H1 (cell line): ENCODE data around the gene SH3GL2. TPM values are rescaled to one million over a fixed set of nuclear protein-coding genes. Genes with fewer than 3 reads are reported as not detected.

Experiments
- CTCF ChIA-PET: fragments of 300-600 bp; sonication (Branson Sonifier 250); formaldehyde crosslinking; loops from one replicate; lab custom pipeline; 2021; ENCODE audit not compliant: partially characterized antibody; lab: Charles Lee
- POLR2A ChIA-PET: fragments of 300-600 bp; sonication (Branson Sonifier 250); formaldehyde crosslinking; loops from one replicate; lab custom pipeline; 2021; ENCODE audit warnings: inconsistent platforms; ENCODE audit not compliant: partially characterized antibody; lab: Charles Lee
- DNase-seq, 2 experiments: peaks; one replicate each; pipeline versions ENCODE4 v3.0.0 to v3.0.0-alpha.2; 2010 to 2022; ENCODE audit warnings: low spot score in 2 of 2, low read depth in 1 of 2, mixed read lengths in 1 of 2
- FAIRE-seq: peaks from 2 replicates; lab custom pipeline; 2011; peaks lifted over from hg19 to GRCh38; lab: Jason Lieb, UNC
- H2AFZ ChIP-seq: 2 replicates; pipeline ENCODE4 v1.8.1; 2012; ENCODE audit warnings: low read length, inconsistent platforms
- H2AK5ac ChIP-seq: 2 replicates; pipeline ENCODE4 v1.6.1; 2013; ENCODE audit warnings: low read depth, low read length
- H2BK120ac ChIP-seq: replicated peaks from 2 replicates; pipeline ENCODE3; 2013; ENCODE audit warnings: low read depth, low read length, inconsistent platforms
- H2BK12ac ChIP-seq: 2 replicates; pipeline ENCODE4 v1.6.1; 2013; ENCODE audit warnings: low read depth, low read length
- H2BK15ac ChIP-seq: 2 replicates; pipeline ENCODE4 v1.6.1; 2013; ENCODE audit warnings: low read length
- H2BK20ac ChIP-seq: 2 replicates; pipeline ENCODE4 v1.6.1; 2013; ENCODE audit warnings: low read length
- H2BK5ac ChIP-seq: 2 replicates; pipeline ENCODE4 v1.6.1; 2013; ENCODE audit warnings: low read depth, low read length
- H3K14ac ChIP-seq: 2 replicates; pipeline ENCODE4 v1.6.1; 2013; ENCODE audit warnings: inconsistent platforms; ENCODE audit not compliant: insufficient read length
- H3K18ac ChIP-seq: 2 replicates; pipeline ENCODE4 v1.6.1; 2013; ENCODE audit warnings: low read length; ENCODE audit errors: extremely low read depth
- H3K23ac ChIP-seq: 2 replicates; pipeline ENCODE4 v1.6.1; 2013; ENCODE audit warnings: inconsistent platforms; ENCODE audit not compliant: insufficient read length
- H3K23me2 ChIP-seq: 2 replicates; pipeline ENCODE4 v1.6.1; 2013; ENCODE audit warnings: low read depth, low read length
- H3K27ac ChIP-seq: 2 replicates; pipeline ENCODE4 v1.6.1; 2011; ENCODE audit warnings: low read depth, low read length, inconsistent platforms
- H3K27me3 ChIP-seq, 4 experiments: replicated peaks in 1 of 4; 1 replicate in 1 of 4; 2 replicates in 3 of 4; pipeline versions ENCODE4 v1.6.1 to v1.8.1; 2011 to 2013; ENCODE audit warnings: low read length in 3 of 4, mild to moderate bottlenecking in 3 of 4, inconsistent platforms in 2 of 4, mixed read lengths in 2 of 4, moderate library complexity in 1 of 4; ENCODE audit not compliant: control insufficient read depth in 3 of 4, insufficient read depth in 3 of 4; ENCODE audit errors: extremely low read depth in 1 of 4
- H3K36me3 ChIP-seq, 4 experiments: 2 replicates each; pipeline versions ENCODE4 v1.6.1 to v1.8.1; 2011 to 2013; ENCODE audit warnings: mild to moderate bottlenecking in 4 of 4, low read length in 3 of 4, moderate library complexity in 2 of 4, control low read depth in 1 of 4, inconsistent platforms in 1 of 4; ENCODE audit not compliant: insufficient read depth in 4 of 4, control insufficient read depth in 2 of 4
- H3K4ac ChIP-seq: replicated peaks from 2 replicates; pipeline ENCODE3; 2013; ENCODE audit warnings: low read length, low read depth, mixed read lengths, inconsistent platforms; ENCODE audit not compliant: insufficient read length
- H3K4me1 ChIP-seq, 4 experiments: replicated peaks in 1 of 4; 1 replicate in 1 of 4; 2 replicates in 3 of 4; pipeline versions ENCODE4 v1.6.1 to v1.8.1; 2011 to 2013; ENCODE audit warnings: low read length in 3 of 4, inconsistent platforms in 2 of 4, mixed read lengths in 1 of 4; ENCODE audit not compliant: insufficient read depth in 4 of 4, control insufficient read depth in 3 of 4
- H3K4me2 ChIP-seq, 2 experiments: 2 replicates each; pipeline versions ENCODE4 v1.6.1 to v1.8.1; 2011 to 2013; ENCODE audit warnings: low read depth in 2 of 2, low read length in 2 of 2, control low read depth in 1 of 2, inconsistent platforms in 1 of 2, mild to moderate bottlenecking in 1 of 2; ENCODE audit not compliant: insufficient read depth in 1 of 2
- H3K4me3 ChIP-seq, 4 experiments: fragments of 200-600, 300-600 bp in 1 of 4; sonication (generic), shearing (Covaris generic), sonication (Bioruptor Twin) in 1 of 4; 2 replicates each; pipeline versions ENCODE4 v1.5.1 to v1.8.1; 2011 to 2016; ENCODE audit warnings: low read length in 4 of 4, low read depth in 3 of 4, control low read depth in 2 of 4, inconsistent platforms in 2 of 4, mild to moderate bottlenecking in 2 of 4, mixed read lengths in 1 of 4, moderate library complexity in 1 of 4; ENCODE audit not compliant: insufficient read depth in 2 of 4; ENCODE audit errors: extremely low read depth in 1 of 4
- H3K56ac ChIP-seq: replicated peaks from 2 replicates; pipeline ENCODE3; 2013; ENCODE audit warnings: low read depth, mild to moderate bottlenecking, mixed read lengths, low read length, inconsistent platforms; ENCODE audit not compliant: insufficient read length
- H3K79me1 ChIP-seq: 2 replicates; pipeline ENCODE4 v1.6.1; 2013; ENCODE audit warnings: low read depth, low read length, control low read depth
- H3K79me2 ChIP-seq, 2 experiments: 2 replicates each; pipeline versions ENCODE4 v1.6.1 to v1.8.1; 2012 to 2013; ENCODE audit warnings: low read length in 2 of 2, mild to moderate bottlenecking in 2 of 2, inconsistent platforms in 1 of 2; ENCODE audit not compliant: insufficient read depth in 2 of 2, control insufficient read depth in 1 of 2
- H3K9ac ChIP-seq, 4 experiments: replicated peaks in 1 of 4; 1 replicate in 1 of 4; 2 replicates in 3 of 4; pipeline versions ENCODE4 v1.6.1 to v1.8.1; 2011 to 2013; ENCODE audit warnings: low read depth in 3 of 4, low read length in 3 of 4, control low read depth in 2 of 4, mild to moderate bottlenecking in 2 of 4, moderate library complexity in 2 of 4, inconsistent platforms in 1 of 4; ENCODE audit errors: extremely low read depth in 1 of 4
- H3K9me3 ChIP-seq, 2 experiments: 2 replicates each; pipeline versions ENCODE4 v1.6.1 to v1.8.1; 2012 to 2013; ENCODE audit warnings: mild to moderate bottlenecking in 2 of 2, moderate library complexity in 2 of 2, control low read depth in 1 of 2, inconsistent platforms in 1 of 2, low read depth in 1 of 2, low read length in 1 of 2, mixed read lengths in 1 of 2; ENCODE audit not compliant: insufficient read depth in 2 of 2
- H4K20me1 ChIP-seq, 2 experiments: replicated peaks in 1 of 2; 2 replicates each; pipeline versions ENCODE3 to v1.8.1; 2011 to 2013; ENCODE audit warnings: inconsistent platforms in 2 of 2, low read length in 2 of 2, mild to moderate bottlenecking in 1 of 2; ENCODE audit not compliant: insufficient read depth in 2 of 2, control insufficient read depth in 1 of 2
- H4K5ac ChIP-seq: 2 replicates; pipeline ENCODE4 v1.6.1; 2013; ENCODE audit warnings: low read length, low read depth, mixed read lengths, inconsistent platforms; ENCODE audit not compliant: insufficient read length
- H4K8ac ChIP-seq: 2 replicates; pipeline ENCODE4 v1.8.0; 2013; ENCODE audit warnings: mild to moderate bottlenecking, moderate library complexity, low read length, inconsistent platforms; ENCODE audit not compliant: insufficient read depth; ENCODE audit errors: extremely low read depth
- H4K91ac ChIP-seq: replicated peaks from 2 replicates; pipeline ENCODE3; 2013; ENCODE audit warnings: low read length, mixed read lengths, inconsistent platforms; ENCODE audit not compliant: insufficient read length
- HDAC6 ChIP-seq: IDR thresholded peaks from one replicate; pipeline ENCODE4 v1.7.1; 2012; ENCODE audit warnings: low read depth, mild to moderate bottlenecking, inconsistent platforms, low read length, moderate library complexity
- KDM4A ChIP-seq: IDR thresholded peaks from one replicate; pipeline ENCODE4 v1.7.1; 2012; ENCODE audit warnings: low read depth, mild to moderate bottlenecking, moderate library complexity, low read length, inconsistent platforms; ENCODE audit not compliant: severe bottlenecking
- MAFK ChIP-seq: IDR thresholded peaks from 2 replicates; pipeline ENCODE4 v1.6.1; 2012; ENCODE audit warnings: low read depth, mild to moderate bottlenecking, improper control_type of control experiment, low read length
- RAD21 ChIP-seq, 2 experiments: IDR thresholded peaks in 1 of 2; conservative IDR thresholded peaks in 1 of 2; 2 replicates each; pipeline ENCODE4 v1.6.1; 2011; ENCODE audit warnings: low read depth in 2 of 2, low read length in 2 of 2, improper control_type of control experiment in 1 of 2, inconsistent platforms in 1 of 2, mild to moderate bottlenecking in 1 of 2, moderate library complexity in 1 of 2
- RNF2 ChIP-seq: fragments of 200-900, 300-1000 bp; sonication (generic); IDR thresholded peaks from 2 replicates; pipeline ENCODE4 v1.7.1; 2016; ENCODE audit warnings: borderline replicate concordance, low read depth, mild to moderate bottlenecking, antibody characterized with exemption, low read length; ENCODE audit not compliant: poor library complexity, severe bottlenecking; ENCODE audit errors: missing control alignments
- SIRT6 ChIP-seq: IDR thresholded peaks from one replicate; pipeline ENCODE4 v1.7.1; 2012; ENCODE audit warnings: low read length, inconsistent platforms
- SRF ChIP-seq: IDR thresholded peaks from 2 replicates; pipeline ENCODE4 v1.6.1; 2011; ENCODE audit warnings: mild to moderate bottlenecking, low read depth, low read length, moderate library complexity
- WGBS, 2 experiments: shearing (Covaris generic) in 1 of 2; methylation state at CpG; one replicate each; pipeline versions ENCODE4 v1.1.6 to v1.1.7; 2013 to 2015; ENCODE audit warnings: low lambda C conversion rate in 2 of 2, mixed read lengths in 2 of 2, inconsistent platforms in 1 of 2, low coverage in 1 of 2, missing lambda C conversion rate in 1 of 2; ENCODE audit not compliant: insufficient replicate concordance in 2 of 2, insufficient coverage in 1 of 2, insufficient read length in 1 of 2; ENCODE audit errors: extremely low coverage in 1 of 2, missing lambda C conversion rate in 1 of 2; 5-methylcytosine and 5-hydroxymethylcytosine counted together
- polyA plus RNA-seq, 7 experiments: library from polyadenylated mRNA; depleted of rRNA in 3 of 7; stranded (reverse) in 5 of 7; unstranded in 2 of 7; fragments of >200 nt in 5 of 7; fragments of 200-250 nt in 2 of 7; gene quantifications; 1 replicate in 5 of 7; 2 replicates in 1 of 7; 4 replicates in 1 of 7; pipeline versions ENCODE4 v1.2.1 to v1.2.3, GENCODE V29; 2011 to 2013; ENCODE audit warnings: missing spikeins in 2 of 7, mixed read lengths in 2 of 7
- total RNA-seq: library from RNA; stranded (reverse); fragmentation: NEBNext Ultra II Directional; extraction: Animal tissue kit (Norgen Biotek cat#: 25700); gene quantifications from 2 replicates; pipeline ENCODE4 v1.2.1, GENCODE V29; 2021

The SH3GL2 gene
- total and polyA plus RNA-seq, 2 of the 8 experiments (the other 6 are each of a cell fraction or from before 2014, with no cell fraction given) = 4.7 to 5.3 TPM

DNA sequence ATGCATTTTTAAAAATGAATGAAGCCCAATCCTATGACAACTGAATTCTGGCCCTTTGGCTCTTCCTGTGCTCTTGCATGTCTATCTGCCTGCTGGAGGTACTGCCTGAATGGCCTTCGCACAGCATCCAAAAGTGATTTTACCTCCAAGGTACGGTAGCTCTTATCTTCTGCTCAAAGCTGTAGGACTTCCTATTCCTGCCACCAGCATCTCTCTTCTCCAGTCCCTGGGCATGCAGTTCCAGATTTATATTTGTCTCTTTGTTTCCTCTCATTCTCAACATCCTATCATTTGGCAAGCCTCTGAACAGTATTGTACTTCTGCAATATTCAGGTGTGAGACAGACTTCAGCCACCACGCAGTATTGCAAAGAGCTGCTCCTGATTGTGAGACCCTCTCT, 43.7 kb upstream of the SH3GL2 start:
- H3K4ac ChIP-seq = no peak overlapping the region
- no peak overlapping the region for H2BK15ac ChIP-seq
- no peaks in the 10 kb centered on the region for H3K79me2 ChIP-seq
- H3K4me1 ChIP-seq = no peaks in the 10 kb centered on the region; a peak in 1 of 7 replicates
- 95% methylated on average over 3 of the region's 3 CpGs; no CpG with 5 or more reads in 1 of the 2 experiments for WGBS, 2 experiments
- no peak overlapping the region for H3K56ac ChIP-seq
- H3K36me3 ChIP-seq = no peaks in the 10 kb centered on the region; a peak in 1 of 8 replicates
- no peak overlapping the region for H2AFZ ChIP-seq
- H3K14ac ChIP-seq = no peak overlapping the region
- no peak overlapping the region for H3K9ac ChIP-seq
- no peaks in the 10 kb centered on the region for H3K23me2 ChIP-seq
- no peak for FAIRE-seq
- H4K8ac ChIP-seq = no peak overlapping the region
- H3K4me2 ChIP-seq = no peak overlapping the region
- no peak overlapping the region for H4K5ac ChIP-seq
- H2BK5ac ChIP-seq = no peak overlapping the region
- ChIA-PET CTCF (interaction anchor here (1.0 to 9.5 kb wide), 2 partner anchors 214 to 268 kb away, joined by 3 to 95 read pairs; no protein-coding TSS in a partner anchor), POLR2A (no interaction called here)
- no peak overlapping the region for H2BK120ac ChIP-seq
- no peaks in the 10 kb centered on the region for H3K79me1 ChIP-seq
- no peak overlapping the region for H2BK20ac ChIP-seq
- H3K23ac ChIP-seq = no peak overlapping the region
- H2BK12ac ChIP-seq = no peak overlapping the region
- peaks cover 15% of the 10 kb centered on the region in 2 experiments; a peak in 3 of 4 replicates for H3K9me3 ChIP-seq
- H3K27ac ChIP-seq = no peak overlapping the region
- no peak overlapping the region for H3K18ac ChIP-seq
- no peak overlapping the region for H4K91ac ChIP-seq
- no peaks in the 10 kb centered on the region for H4K20me1 ChIP-seq
- no peaks in the 10 kb centered on the region for H3K27me3 ChIP-seq
- no peak overlapping the region for H2AK5ac ChIP-seq
- TF ChIP-seq RAD21 (IDR thresholded peaks at IDR 0.05 in 1 of 2, conservative IDR thresholded peaks at IDR 0.05 in 1 of 2; ENCODE audit: low read depth in 2 of 2, low read length in 2 of 2) = no peak
- no peak for TF ChIP-seq MAFK
- TF ChIP-seq KDM4A = no peak
- TF ChIP-seq SRF = no peak
- no peak for TF ChIP-seq SIRT6
- no peak for TF ChIP-seq HDAC6
- no peak for TF ChIP-seq RNF2
- H3K4me3 ChIP-seq = no peak overlapping the region
- no peak for DNase-seq
